ENCODE data around the gene CORO2A. TPM values are rescaled to one million over a fixed set of nuclear protein-coding genes. Genes with fewer than 3 reads are reported as not detected.

Gene CORO2A
- polyA plus RNA-seq, 1 of the 3 experiments (the other 2 are of a cell fraction): 2.3 TPM

DNA sequence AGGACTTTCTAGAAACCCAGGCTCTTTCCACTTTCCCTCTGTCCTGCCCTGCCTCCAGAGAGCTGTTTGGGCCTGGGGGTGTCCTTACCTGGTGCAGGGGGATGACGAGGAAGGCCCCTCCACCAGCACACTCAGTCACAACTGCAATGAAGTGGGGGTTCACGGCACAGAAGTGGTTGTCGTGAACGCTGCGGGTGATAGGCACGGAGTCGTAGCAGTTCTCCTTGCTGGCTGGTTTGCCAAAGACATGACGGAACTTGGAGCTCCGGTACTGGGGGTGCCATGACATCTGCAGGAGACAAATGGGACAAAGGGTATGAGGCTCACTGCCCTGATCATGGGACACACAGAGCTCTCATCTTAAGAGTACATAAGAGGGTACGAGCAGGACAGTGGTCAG is 35.1 kb downstream of the CORO2A start:
- CTCF ChIA-PET: interaction anchor here (0.9 to 1.3 kb wide), 2 partner anchors 11 to 18 kb away, joined by 3 to 5 read pairs; no protein-coding TSS in a partner anchor
- no peak overlapping the region for H2AFZ ChIP-seq (ENCODE audit: low read depth)
- H3K36me3 ChIP-seq (replicated peaks in 1 of 2; ENCODE audit: control insufficient read depth in 1 of 2, insufficient read depth in 2 of 2, low read length in 1 of 2): no peaks in the 10 kb centered on the region
- no peaks in the 10 kb centered on the region; a peak in 1 of 4 replicates for H3K4me1 ChIP-seq (ENCODE audit: control insufficient read depth in 1 of 2, insufficient read depth in 2 of 2, low read depth in 1 of 2, low read length in 1 of 2)
- no peaks in the 10 kb centered on the region for H4K20me1 ChIP-seq (ENCODE audit: insufficient read depth)
- no peak overlapping the region for H3K27ac ChIP-seq (ENCODE audit: low read depth in 2 of 2, low read length in 1 of 2)
- POLR2A ChIA-PET: no interaction called here
- DNase-seq: no peak
- H3K9me2 ChIP-seq: no peaks in the 10 kb centered on the region
- H3F3A ChIP-seq (replicated peaks; ENCODE audit: insufficient read depth): no peaks in the 10 kb centered on the region
- no peaks in the 10 kb centered on the region for H3K79me2 ChIP-seq (ENCODE audit: insufficient read depth)
- no peaks in the 10 kb centered on the region for H3K27me3 ChIP-seq (ENCODE audit: insufficient read depth)
- no peak overlapping the region for H3K9ac ChIP-seq
- H3K4me2 ChIP-seq: no peak overlapping the region
- no peak overlapping the region for H3K4me3 ChIP-seq (ENCODE audit: low read depth in 2 of 2, low read length in 1 of 2)
- 95% methylated on average over 10 of the region's 10 CpGs for WGBS (ENCODE audit: low lambda C conversion rate)
- TF ChIP-seq CHD2 (IDR thresholded peaks at IDR 0.05; ENCODE audit: low read length, partially characterized antibody) (no peak), YY1 (IDR thresholded peaks at IDR 0.05; ENCODE audit: low read depth) (no peak), ZBTB33 (IDR thresholded peaks at IDR 0.05; ENCODE audit: borderline replicate concordance, low read depth) (no peak), MEF2A (IDR thresholded peaks at IDR 0.05; ENCODE audit: borderline replicate concordance, low read depth) (no peak), GATA2 (CRISPR knock-in tag; IDR thresholded peaks at IDR 0.05) (no peak), EP300 (IDR thresholded peaks at IDR 0.05; ENCODE audit: borderline replicate concordance in 1 of 2, low read depth in 1 of 2, low read length in 1 of 2) (no peak), RXRA (IDR thresholded peaks at IDR 0.05; ENCODE audit: borderline replicate concordance, low read depth) (no peak), RAD21 (IDR thresholded peaks at IDR 0.05; ENCODE audit: low read length) (no peak), MXI1 (IDR thresholded peaks at IDR 0.05; ENCODE audit: low read depth, low read length) (no peak), FOXJ3 (CRISPR knock-in tag; IDR thresholded peaks at IDR 0.05) (no peak)
- TF ChIP-seq, protein P1, sequence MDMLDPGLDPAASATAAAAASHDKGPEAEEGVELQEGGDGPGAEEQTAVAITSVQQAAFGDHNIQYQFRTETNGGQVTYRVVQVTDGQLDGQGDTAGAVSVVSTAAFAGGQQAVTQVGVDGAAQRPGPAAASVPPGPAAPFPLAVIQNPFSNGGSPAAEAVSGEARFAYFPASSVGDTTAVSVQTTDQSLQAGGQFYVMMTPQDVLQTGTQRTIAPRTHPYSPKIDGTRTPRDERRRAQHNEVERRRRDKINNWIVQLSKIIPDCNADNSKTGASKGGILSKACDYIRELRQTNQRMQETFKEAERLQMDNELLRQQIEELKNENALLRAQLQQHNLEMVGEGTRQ (IDR thresholded peaks at IDR 0.05; ENCODE audit: borderline replicate concordance, low read depth, low read length): no peak
- no peaks in the 10 kb centered on the region for H3K9me3 ChIP-seq

GRCh38 chr9:98154678-98155077 is 37.8 kb downstream of the CORO2A start:
- no peak for DNase-seq
- 81% methylated on average over 2 of the region's 2 CpGs for WGBS (ENCODE audit: low lambda C conversion rate)
- ChIA-PET CTCF (no interaction called here), POLR2A (no interaction called here)
- H3K9me3 ChIP-seq: no peaks in the 10 kb centered on the region
- no peak overlapping the region for H3K9ac ChIP-seq
- no peaks in the 10 kb centered on the region for H3F3A ChIP-seq (replicated peaks; ENCODE audit: insufficient read depth)
- H2AFZ ChIP-seq (ENCODE audit: low read depth): no peak overlapping the region
- H3K4me1 ChIP-seq (ENCODE audit: control insufficient read depth in 1 of 2, insufficient read depth in 2 of 2, low read depth in 1 of 2, low read length in 1 of 2): no peaks in the 10 kb centered on the region
- no peaks in the 10 kb centered on the region for H3K9me2 ChIP-seq
- no peaks in the 10 kb centered on the region for H3K36me3 ChIP-seq (replicated peaks in 1 of 2; ENCODE audit: control insufficient read depth in 1 of 2, insufficient read depth in 2 of 2, low read length in 1 of 2)
- no peak for TF ChIP-seq YY1 (IDR thresholded peaks at IDR 0.05; ENCODE audit: low read depth)
- no peak for TF ChIP-seq USF1 (IDR thresholded peaks at IDR 0.05; ENCODE audit: borderline replicate concordance, low read depth)
- no peak for TF ChIP-seq SIN3A (IDR thresholded peaks at IDR 0.05; ENCODE audit: borderline replicate concordance, low read depth, low read length)
- H3K27me3 ChIP-seq (ENCODE audit: insufficient read depth): no peaks in the 10 kb centered on the region
- H3K4me2 ChIP-seq: no peak overlapping the region
- H3K4me3 ChIP-seq (ENCODE audit: low read depth in 2 of 2, low read length in 1 of 2): no peak overlapping the region
- no peaks in the 10 kb centered on the region for H4K20me1 ChIP-seq (ENCODE audit: insufficient read depth)
- H3K27ac ChIP-seq (ENCODE audit: low read depth in 2 of 2, low read length in 1 of 2): no peak overlapping the region
- H3K79me2 ChIP-seq (ENCODE audit: insufficient read depth): no peaks in the 10 kb centered on the region
